GM12891 (cell line): Measurements from ENCODE around the gene NPHP4.
A peak's percentile ranks its signal among the peaks of the same experiment; 100 is the strongest.
"Not testable (repeated sequence)": the region's sequence is repeated elsewhere in the genome, so short reads cannot be mapped to it uniquely, and the experiment has no call there.

ENCODE experiments used
- DNase-seq: peaks from one replicate; pipeline ENCODE4 v3.0.0; 2011; ENCODE audit warnings: low spot score; ENCODE audit not compliant: insufficient read length
- FAIRE-seq: peaks from 2 replicates; lab custom pipeline; 2011; peaks lifted over from hg19 to GRCh38; lab: Jason Lieb, UNC
- PAX5 ChIP-seq: IDR thresholded peaks from 2 replicates; pipeline ENCODE4 v1.6.1; 2011; ENCODE audit warnings: low read length, moderate library complexity, mild to moderate bottlenecking; ENCODE audit not compliant: insufficient read depth, severe bottlenecking
- POLR2A ChIP-seq: IDR thresholded peaks from 2 replicates; pipeline ENCODE4 v1.6.1; 2011; ENCODE audit warnings: low read depth, low read length, control low read depth
- POLR2AphosphoS5 ChIP-seq: IDR thresholded peaks from 2 replicates; pipeline ENCODE4 v1.6.1; 2011; ENCODE audit warnings: low read depth, low read length, control low read depth
- POU2F2 ChIP-seq: IDR thresholded peaks from 2 replicates; pipeline ENCODE4 v1.6.1; 2011; ENCODE audit warnings: low read depth, mild to moderate bottlenecking, control low read depth, low read length, moderate library complexity
- SPI1 ChIP-seq: IDR thresholded peaks from 2 replicates; pipeline ENCODE4 v1.6.1; 2011; ENCODE audit warnings: low read depth, low read length, control low read depth
- TAF1 ChIP-seq: IDR thresholded peaks from 2 replicates; pipeline ENCODE4 v1.6.1; 2011; ENCODE audit warnings: low read depth, low read length, control low read depth

Gene NPHP4

DNA sequence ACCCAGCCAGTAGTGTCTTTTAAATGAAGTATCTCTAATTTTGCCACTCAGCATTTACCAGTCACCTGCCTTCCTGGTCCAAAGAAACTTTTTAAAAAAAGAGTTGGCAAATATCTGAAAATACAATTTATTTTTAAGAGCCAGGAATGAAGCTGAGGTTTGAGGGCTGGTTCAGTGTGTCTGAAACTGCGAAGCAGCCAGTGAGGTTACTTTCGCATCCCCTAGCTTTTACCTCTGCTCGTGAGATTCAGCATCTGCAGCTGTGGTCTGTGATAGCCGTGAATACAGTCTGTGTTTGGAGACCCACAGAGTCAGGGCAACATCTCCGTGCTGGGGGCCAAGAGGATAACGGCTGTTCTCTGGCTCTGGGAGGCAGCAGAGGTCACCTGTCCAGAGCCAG is 32.2 kb upstream of the NPHP4 start:
- FAIRE-seq (peak; percentile 96), DNase-seq (no peak)
- TF ChIP-seq TAF1 (no peak), PAX5 (no peak), POU2F2 (no peak)

DNA sequence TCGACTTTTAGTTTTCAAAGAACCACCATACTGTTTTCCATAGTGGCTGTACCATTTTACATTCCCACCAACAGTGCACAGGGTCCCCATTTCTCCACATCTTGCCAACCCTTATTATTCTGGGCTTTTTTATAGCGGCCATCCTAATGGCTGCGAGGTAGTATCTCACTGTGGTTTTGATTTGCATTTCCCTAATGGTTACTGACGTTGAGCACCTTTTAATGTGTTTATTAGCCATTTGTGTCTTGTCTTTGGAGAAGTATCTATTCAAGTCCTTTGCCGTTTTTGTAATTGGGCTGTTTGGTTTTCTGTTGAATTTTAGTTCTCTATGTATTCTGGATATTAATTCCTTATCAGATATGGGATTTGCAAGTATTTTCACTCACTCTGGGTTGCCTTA is 31.1 kb upstream of the NPHP4 start:
- TF ChIP-seq PAX5 (no peak), POU2F2 (no peak), SPI1 (no peak), TAF1 (no peak), POLR2A (no peak), POLR2AphosphoS5 (no peak)
- FAIRE-seq (no peak), DNase-seq (no peak)

DNA sequence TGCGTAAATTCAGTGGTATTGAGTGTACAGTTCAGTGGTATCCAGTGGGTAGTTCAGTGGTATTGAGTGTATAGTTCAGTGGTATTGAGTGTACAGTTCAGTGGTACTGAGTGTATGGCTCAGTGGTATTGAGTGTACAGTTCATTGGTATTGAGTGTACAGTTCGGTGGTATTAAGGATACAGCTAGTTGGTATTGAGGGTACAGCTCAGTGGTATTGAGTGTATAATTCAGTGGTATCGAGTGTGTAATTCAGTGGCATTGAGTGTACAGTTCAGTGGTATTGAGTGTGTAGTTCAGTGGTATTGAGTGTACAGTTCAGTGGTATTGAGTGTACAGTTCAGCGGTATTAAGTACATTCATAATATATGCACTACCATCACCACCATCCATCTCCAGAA is 30.0 kb upstream of the NPHP4 start:
- TF ChIP-seq SPI1: no peak
- DNase-seq: no peak
- no peak for FAIRE-seq

DNA sequence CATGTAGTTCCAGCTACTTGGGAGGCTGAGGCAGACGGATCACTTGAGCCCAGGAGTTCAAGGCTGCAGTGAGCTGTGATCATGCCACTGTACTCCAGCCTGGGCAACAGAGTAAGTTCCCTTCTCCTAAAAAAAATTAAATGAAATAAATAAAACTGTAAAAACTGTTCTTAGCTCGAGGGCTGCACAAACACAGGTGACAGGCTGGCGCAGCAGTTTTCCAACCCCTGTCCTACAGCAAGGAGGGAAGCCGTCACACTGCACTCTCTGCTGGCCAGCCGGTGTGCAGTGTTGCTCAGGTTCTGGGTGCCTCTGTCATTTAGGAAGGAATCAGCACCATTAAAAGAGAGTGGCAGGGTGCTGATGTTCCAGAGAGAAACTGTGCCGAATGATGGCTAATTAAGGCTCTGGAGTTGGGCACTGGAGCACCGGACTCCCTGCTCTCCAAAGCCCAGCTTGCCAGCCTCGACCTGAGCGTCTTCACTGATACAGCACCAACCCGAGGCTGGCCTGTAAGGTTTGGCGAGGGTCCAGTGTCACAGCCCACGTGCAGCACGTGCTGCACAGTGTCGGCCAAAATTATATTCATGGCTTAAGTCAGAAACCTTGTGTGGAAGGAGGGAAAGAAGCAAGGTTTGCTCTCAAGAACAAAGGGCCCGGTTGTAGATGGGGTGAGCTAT is 27.1 kb upstream of the NPHP4 start:
- no peak for DNase-seq
- no peak for FAIRE-seq
- TF ChIP-seq POU2F2 (no peak), TAF1 (no peak), SPI1 (no peak), PAX5 (no peak), POLR2A (no peak), POLR2AphosphoS5 (no peak)

DNA sequence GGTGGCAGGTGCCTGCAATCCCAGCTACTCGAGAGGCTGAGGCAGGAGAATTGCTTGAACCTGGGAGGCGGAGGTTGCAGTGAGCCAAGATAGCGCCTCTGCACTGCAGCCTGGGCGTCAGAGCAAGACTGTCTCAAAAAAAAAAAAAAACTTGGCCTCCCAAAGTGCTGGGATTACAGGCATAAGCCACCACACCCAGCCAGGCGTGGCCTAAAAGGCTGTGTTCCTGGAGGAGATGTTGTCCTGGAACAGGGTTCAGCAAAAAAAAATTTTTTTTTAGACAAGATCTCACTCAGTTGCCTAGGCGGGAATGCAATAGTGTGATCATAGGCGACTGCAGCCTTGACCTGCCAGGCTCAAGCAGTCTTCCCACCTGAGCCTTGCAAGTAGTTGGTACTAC is 25.4 kb upstream of the NPHP4 start:
- DNase-seq, FAIRE-seq: not testable (repeated sequence)

DNA sequence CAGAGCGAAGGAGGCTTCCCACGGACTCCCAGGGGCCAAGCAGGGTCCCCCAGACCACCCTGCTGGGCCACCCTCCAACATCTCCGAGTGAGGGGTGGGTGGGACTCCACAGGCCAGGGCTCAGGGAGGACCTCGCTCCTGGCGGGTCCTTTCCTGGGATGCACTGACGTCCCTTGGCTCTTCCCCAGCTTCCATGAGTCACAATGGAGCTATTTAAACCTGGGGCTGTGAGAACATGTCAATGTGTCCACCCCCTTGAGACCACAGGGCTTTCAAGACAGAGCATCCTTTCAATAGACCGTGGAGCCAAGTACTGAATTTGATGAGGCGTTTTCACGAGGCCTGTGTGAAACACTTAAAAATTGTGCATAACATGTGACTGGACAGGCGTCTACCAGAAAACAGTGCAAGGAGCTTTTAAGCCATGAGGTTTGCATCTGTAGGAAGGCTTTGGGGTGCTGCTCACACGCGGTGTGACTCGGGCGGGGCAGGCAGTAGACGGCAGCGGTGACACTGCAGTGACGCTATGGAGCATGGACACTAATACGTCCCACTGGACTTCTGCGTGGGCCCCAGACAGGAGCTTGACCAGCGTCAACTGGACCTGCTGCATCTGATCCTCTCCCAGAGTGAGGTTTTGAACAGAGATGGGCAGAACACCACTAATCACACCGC is 24.1 kb upstream of the NPHP4 start:
- no peak for FAIRE-seq
- DNase-seq: no peak
- TF ChIP-seq POLR2A: no peak

DNA sequence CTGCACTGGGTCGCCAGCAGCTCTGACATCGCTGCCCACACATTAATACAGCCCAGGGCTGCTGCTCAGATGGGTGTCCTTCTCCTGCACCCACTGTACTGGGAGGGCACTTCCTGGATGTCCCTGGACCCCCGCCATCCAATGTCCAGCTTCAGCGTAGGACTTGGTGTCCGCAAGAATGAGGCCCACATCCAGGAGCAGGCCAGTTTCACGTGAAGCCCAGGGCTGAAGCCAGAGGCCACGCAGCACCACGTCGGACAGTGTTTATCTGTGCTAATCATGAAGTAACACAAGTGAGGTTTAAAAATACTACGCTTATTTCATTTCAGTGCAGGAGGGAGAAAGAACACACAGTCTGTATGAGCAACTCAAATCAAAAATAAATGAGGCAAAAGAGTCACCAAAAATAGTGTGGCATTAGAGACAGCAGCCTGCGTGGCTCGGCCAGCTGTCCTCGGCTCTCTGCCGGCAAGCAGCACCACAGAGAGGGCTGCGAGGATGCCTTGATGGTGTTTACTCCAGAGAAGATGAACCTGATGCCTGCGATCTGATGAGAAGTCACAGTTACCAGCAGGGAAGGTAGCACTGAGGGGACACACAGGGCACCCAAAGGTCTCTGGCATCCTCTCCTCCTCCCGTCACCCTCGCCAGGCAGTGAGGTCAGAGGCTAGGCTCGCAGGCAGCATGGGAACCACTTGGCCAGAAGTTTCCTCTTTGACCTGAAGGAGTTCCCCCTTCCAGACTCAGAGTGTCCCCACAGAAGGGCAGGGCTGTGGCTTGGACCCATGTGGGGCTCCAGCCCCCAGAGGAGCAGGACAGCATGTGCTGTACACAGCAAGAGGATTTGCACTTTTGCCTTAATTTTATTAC is 22.1 kb upstream of the NPHP4 start:
- no peak for FAIRE-seq
- DNase-seq: no peak
- TF ChIP-seq SPI1 (no peak), POLR2AphosphoS5 (no peak), POU2F2 (no peak), PAX5 (no peak), POLR2A (no peak)

DNA sequence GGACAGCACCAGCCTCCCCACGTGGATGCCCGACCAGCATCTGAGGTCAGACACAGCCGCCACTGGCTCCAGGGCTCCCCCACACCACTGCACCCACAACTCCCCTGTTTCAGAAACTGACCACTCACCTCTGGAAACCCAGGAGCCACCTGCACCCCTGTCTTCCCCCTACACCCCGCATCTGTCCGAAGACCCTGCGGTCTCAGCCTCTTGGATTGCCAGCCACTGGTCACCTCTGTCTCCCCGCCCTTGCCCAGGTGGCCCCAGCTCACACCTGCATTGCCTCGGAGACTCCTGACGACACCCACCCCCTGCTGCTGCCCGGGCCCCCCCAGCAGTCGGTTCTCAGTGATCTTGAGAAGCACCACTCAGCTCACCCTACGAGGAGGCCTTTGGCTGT is 21.3 kb upstream of the NPHP4 start:
- TF ChIP-seq POLR2A: no peak
- TF ChIP-seq TAF1: no peak
- no peak for TF ChIP-seq SPI1
- TF ChIP-seq POLR2AphosphoS5: no peak
- DNase-seq: no peak
- no peak for FAIRE-seq

DNA sequence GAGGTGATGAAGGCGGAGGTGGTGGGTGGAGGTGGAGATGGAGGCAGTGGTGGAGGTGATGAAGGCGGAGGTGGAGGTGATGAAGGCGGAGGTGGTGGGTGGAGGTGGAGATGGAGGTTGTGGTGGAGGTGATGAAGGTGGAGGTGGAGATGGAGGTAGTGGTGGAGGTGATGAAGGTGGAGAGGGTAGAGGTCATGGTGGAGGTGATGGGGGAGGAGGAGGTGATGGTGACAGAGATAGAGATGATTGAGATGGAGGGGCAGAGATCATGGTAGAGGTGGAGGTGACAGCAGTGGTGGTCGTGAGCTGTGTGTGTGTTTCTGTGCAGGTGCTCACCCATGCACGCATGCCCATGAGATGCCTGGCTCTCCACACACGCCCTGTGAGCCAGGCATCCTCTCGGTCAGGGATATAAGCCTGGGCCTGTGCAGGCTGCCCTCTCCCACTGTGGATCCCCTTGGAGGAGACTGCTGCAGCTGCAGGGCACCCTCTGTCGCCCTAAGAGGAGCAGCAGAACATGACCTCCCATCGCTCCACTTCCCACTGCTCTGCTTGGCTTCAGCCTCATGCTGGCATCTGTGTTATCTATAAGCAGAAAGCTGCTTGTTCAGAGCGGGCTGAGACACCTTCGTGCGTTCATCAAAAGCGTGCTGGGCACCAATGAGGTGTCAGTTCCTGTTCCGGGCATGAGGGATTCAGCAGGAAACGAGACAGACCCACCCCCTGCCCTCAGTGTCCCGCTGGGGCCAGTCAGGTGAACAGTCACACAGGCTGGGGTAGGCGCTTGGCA is 20.5 kb upstream of the NPHP4 start:
- no peak for TF ChIP-seq POU2F2
- no peak for TF ChIP-seq POLR2AphosphoS5
- no peak for TF ChIP-seq POLR2A
- no peak for TF ChIP-seq TAF1
- TF ChIP-seq SPI1: no peak
- TF ChIP-seq PAX5: no peak
- peak; percentile 9 for FAIRE-seq
- no peak for DNase-seq

DNA sequence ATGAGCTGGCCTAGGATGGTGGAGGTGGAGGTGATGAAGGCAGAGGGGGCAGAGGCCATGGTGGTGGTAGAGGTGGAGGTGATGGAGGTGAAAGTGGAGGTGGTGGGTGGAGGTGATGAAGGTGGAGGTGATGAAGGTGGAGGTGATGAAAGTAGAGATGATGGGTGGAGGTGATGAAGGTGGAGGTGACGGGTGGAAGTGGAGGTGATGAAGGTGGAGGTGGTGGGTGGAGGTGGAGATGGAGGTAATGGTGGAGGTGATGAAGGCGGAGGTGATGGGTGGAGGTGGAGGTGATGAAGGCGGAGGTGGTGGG is 19.7 kb upstream of the NPHP4 start:
- FAIRE-seq (no peak), DNase-seq (no peak)
- TF ChIP-seq POLR2AphosphoS5 (no peak), POLR2A (no peak), PAX5 (no peak), TAF1 (no peak), SPI1 (no peak), POU2F2 (no peak)
